ENCODE measurements around the gene CXCL12.

- TF ChIP-seq, protein P1, sequence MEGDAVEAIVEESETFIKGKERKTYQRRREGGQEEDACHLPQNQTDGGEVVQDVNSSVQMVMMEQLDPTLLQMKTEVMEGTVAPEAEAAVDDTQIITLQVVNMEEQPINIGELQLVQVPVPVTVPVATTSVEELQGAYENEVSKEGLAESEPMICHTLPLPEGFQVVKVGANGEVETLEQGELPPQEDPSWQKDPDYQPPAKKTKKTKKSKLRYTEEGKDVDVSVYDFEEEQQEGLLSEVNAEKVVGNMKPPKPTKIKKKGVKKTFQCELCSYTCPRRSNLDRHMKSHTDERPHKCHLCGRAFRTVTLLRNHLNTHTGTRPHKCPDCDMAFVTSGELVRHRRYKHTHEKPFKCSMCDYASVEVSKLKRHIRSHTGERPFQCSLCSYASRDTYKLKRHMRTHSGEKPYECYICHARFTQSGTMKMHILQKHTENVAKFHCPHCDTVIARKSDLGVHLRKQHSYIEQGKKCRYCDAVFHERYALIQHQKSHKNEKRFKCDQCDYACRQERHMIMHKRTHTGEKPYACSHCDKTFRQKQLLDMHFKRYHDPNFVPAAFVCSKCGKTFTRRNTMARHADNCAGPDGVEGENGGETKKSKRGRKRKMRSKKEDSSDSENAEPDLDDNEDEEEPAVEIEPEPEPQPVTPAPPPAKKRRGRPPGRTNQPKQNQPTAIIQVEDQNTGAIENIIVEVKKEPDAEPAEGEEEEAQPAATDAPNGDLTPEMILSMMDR (IDR thresholded peaks at IDR 0.05): no peak
- TF ChIP-seq, protein P2, sequence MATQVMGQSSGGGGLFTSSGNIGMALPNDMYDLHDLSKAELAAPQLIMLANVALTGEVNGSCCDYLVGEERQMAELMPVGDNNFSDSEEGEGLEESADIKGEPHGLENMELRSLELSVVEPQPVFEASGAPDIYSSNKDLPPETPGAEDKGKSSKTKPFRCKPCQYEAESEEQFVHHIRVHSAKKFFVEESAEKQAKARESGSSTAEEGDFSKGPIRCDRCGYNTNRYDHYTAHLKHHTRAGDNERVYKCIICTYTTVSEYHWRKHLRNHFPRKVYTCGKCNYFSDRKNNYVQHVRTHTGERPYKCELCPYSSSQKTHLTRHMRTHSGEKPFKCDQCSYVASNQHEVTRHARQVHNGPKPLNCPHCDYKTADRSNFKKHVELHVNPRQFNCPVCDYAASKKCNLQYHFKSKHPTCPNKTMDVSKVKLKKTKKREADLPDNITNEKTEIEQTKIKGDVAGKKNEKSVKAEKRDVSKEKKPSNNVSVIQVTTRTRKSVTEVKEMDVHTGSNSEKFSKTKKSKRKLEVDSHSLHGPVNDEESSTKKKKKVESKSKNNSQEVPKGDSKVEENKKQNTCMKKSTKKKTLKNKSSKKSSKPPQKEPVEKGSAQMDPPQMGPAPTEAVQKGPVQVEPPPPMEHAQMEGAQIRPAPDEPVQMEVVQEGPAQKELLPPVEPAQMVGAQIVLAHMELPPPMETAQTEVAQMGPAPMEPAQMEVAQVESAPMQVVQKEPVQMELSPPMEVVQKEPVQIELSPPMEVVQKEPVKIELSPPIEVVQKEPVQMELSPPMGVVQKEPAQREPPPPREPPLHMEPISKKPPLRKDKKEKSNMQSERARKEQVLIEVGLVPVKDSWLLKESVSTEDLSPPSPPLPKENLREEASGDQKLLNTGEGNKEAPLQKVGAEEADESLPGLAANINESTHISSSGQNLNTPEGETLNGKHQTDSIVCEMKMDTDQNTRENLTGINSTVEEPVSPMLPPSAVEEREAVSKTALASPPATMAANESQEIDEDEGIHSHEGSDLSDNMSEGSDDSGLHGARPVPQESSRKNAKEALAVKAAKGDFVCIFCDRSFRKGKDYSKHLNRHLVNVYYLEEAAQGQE (IDR thresholded peaks at IDR 0.05; ENCODE audit: insufficient read depth in 1 of 2, low read depth in 2 of 2, low read length in 1 of 2): no peak
- TF ChIP-seq SIN3A (IDR thresholded peaks at IDR 0.05; ENCODE audit: borderline replicate concordance, insufficient read depth, low read depth, low read length): no peak
Measured at GRCh38 chr10:44395902-44396670, 11.2 kb upstream of the CXCL12 start.
